K562 (cell line): ENCODE data around the gene TTC32. TPM values are rescaled to one million over a fixed set of nuclear protein-coding genes. Genes with fewer than 3 reads are reported as not detected.

Experiments
- ADNP ChIP-seq: fragments of 200-800 bp; sonication (Bioruptor generic); IDR thresholded peaks from 2 replicates; pipeline ENCODE4 v1.6.1; 2016; ENCODE audit warnings: missing genetic modification characterization, missing compliant biosample characterization
- DEAF1 ChIP-seq: fragments of 450-650 bp; formaldehyde crosslinking; IDR thresholded peaks from 2 replicates; pipeline ENCODE4 v1.4.0; 2020; ENCODE audit warnings: mild to moderate bottlenecking, moderate library complexity
- HOMEZ ChIP-seq: fragments of 250-450 bp; sonication (Bioruptor Pico); IDR thresholded peaks from 2 replicates; pipeline ENCODE4 v1.4.0; 2020; ENCODE audit warnings: mild to moderate bottlenecking, moderate library complexity
- KAT8 ChIP-seq: fragments of 450-650 bp; IDR thresholded peaks from 2 replicates; pipeline ENCODE4 v1.6.1; 2016; ENCODE audit warnings: low read depth, mild to moderate bottlenecking
- MBD2 ChIP-seq: sonication (generic); IDR thresholded peaks from 2 replicates; pipeline ENCODE4 v1.6.1; 2016; ENCODE audit warnings: low read depth, borderline replicate concordance
- MTF1 ChIP-seq: fragments of 250-450 bp; sonication (Bioruptor Pico); IDR thresholded peaks from 2 replicates; pipeline ENCODE4 v1.9.0; 2021; ENCODE audit warnings: moderate library complexity, mild to moderate bottlenecking, inconsistent platforms, borderline replicate concordance
- TAL1 ChIP-seq: fragments of 450-650 bp; IDR thresholded peaks from 2 replicates; pipeline ENCODE4 v1.6.1; 2016; ENCODE audit warnings: mild to moderate bottlenecking
- ZNF165 ChIP-seq: fragments of 250-450 bp; sonication (Bioruptor Pico); IDR thresholded peaks from 2 replicates; pipeline ENCODE4 v1.4.0; 2020; ENCODE audit warnings: borderline replicate concordance
- ZSCAN32 ChIP-seq: fragments of 450-650 bp; formaldehyde crosslinking; IDR thresholded peaks from 2 replicates; pipeline ENCODE4 v1.4.0; 2020; ENCODE audit warnings: mild to moderate bottlenecking, moderate library complexity
- polyA plus RNA-seq, 8 experiments: library from polyadenylated mRNA; depleted of rRNA in 4 of 8; stranded (reverse) in 5 of 8; unstranded in 3 of 8; fragments of >200 nt; fragmentation: Nextera tagmentation in 2 of 8; fragmentation: Illumina TruSeq in 1 of 8; extraction: Ambion mirVana in 2 of 8; extraction: Trizol in 1 of 8; gene quantifications; 2 replicates each; pipeline versions ENCODE4 v1.2.1 to v1.2.3, GENCODE V29; 2011 to 2014; ENCODE audit warnings: inconsistent platforms in 1 of 8, missing spikeins in 1 of 8
- total RNA-seq, 7 experiments: library from RNA; depleted of rRNA in 6 of 7; stranded (reverse); fragments of >200 nt in 6 of 7; fragmentation: Illumina TruSeq in 2 of 7; extraction: Trizol in 2 of 7; gene quantifications; 2 replicates each; pipeline versions ENCODE4 v1.2.1 to v1.2.3, GENCODE V29; 2011 to 2021; ENCODE audit warnings: low replicate concordance in 1 of 7
- TF ChIP-seq, protein P1 (sequence below): sonication (generic); formaldehyde crosslinking; IDR thresholded peaks from 2 replicates; pipeline ENCODE4 v1.8.0; 2022; ENCODE audit warnings: mild to moderate bottlenecking, missing genetic modification reagents, borderline replicate concordance

The TTC32 gene
- total and polyA plus RNA-seq, 9 of the 15 experiments (the other 6 are each of a cell fraction or from before 2014, with no cell fraction given): 27.6 to 71.4 (median 52.6) TPM

DNA sequence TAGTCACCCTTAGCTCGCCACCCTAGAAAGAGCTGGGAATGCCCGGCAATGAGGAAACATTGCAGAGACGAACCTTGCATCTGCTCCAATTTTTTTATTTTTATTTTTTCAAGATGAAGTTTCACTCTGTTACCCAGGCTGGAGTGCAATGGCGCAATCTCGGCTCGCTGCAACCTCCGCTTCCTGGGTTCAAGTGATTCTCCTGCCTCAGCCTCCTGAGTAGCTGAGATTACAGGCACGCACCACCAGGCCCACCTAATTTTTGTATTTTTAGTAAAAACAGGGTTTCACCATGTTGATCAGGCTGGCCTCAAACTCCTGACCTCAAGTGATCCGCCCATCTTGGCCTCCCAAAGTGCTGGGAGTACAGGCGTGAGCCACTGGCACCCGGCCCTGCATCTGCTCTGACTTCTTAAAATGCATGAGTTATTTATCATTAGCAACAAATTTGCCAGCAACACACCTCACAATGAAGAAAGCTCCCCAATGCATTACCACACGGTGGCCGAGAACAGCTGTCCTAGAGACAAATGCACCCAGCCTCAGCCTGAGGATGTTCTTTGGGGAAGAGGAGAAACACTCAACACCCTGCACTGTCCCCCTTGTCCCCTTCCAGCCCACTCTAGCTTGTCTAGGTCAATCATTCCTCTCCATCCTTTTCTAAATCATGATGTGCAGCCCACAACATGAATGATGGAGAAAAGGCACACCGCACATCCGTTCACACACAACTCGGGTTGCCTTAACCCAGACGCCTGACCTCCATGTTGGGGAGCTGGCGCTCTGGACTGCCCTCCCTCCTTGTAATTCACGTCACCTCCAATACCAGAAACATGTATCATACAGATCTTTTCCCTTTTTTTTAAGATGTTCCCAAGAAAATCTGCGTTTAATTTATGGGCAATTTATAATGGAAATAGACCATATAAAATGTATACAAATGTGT, 46.9 kb downstream of the TTC32 start (continued):
- TF ChIP-seq, protein P1, sequence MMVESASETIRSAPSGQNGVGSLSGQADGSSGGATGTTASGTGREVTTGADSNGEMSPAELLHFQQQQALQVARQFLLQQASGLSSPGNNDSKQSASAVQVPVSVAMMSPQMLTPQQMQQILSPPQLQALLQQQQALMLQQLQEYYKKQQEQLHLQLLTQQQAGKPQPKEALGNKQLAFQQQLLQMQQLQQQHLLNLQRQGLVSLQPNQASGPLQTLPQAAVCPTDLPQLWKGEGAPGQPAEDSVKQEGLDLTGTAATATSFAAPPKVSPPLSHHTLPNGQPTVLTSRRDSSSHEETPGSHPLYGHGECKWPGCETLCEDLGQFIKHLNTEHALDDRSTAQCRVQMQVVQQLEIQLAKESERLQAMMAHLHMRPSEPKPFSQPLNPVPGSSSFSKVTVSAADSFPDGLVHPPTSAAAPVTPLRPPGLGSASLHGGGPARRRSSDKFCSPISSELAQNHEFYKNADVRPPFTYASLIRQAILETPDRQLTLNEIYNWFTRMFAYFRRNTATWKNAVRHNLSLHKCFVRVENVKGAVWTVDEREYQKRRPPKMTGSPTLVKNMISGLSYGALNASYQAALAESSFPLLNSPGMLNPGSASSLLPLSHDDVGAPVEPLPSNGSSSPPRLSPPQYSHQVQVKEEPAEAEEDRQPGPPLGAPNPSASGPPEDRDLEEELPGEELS (CRISPR knock-in tag): no peak
- TF ChIP-seq MBD2: no peak
- TF ChIP-seq ZSCAN32 (CRISPR knock-in tag): no peak
- TF ChIP-seq ADNP (tag): no peak
- no peak for TF ChIP-seq DEAF1 (CRISPR knock-in tag)
- no peak for TF ChIP-seq ZNF165 (CRISPR knock-in tag)
- TF ChIP-seq MTF1 (CRISPR knock-in tag): no peak
- TF ChIP-seq HOMEZ (CRISPR knock-in tag): no peak
- no peak for TF ChIP-seq TAL1
- TF ChIP-seq KAT8: no peak
- TF ChIP-seq, all 486 proteins: peak for 0
